Transverse colon (tissue), 4 donors: ENCODE data around the gene IDNK. TPM values are rescaled to one million over a fixed set of nuclear protein-coding genes. Genes with fewer than 3 reads are reported as not detected.
A peak's percentile ranks its signal among the peaks of the same experiment; 100 is the strongest.

Experiments used
- DNase-seq: peaks from one replicate; pipeline ENCODE4 v3.0.0-alpha.2; 2019
- H3K27ac ChIP-seq, 4 donors: fragments of 200-600 bp; sonication (generic); 2 replicates each; pipeline ENCODE4 v1.5.1; 2016 to 2018; ENCODE audit warnings: inconsistent platforms in 4 of 4
- H3K27me3 ChIP-seq: fragments of 200-600 bp; sonication (generic); 2 replicates; pipeline ENCODE4 v1.5.1; 2017; ENCODE audit warnings: inconsistent platforms
- H3K36me3 ChIP-seq, 4 donors: fragments of 200-600 bp; sonication (generic); 2 replicates each; pipeline ENCODE4 v1.5.1; 2017 to 2019; ENCODE audit warnings: inconsistent platforms in 4 of 4
- H3K4me1 ChIP-seq, 4 donors: fragments of 200-600 bp; sonication (generic); 2 replicates each; pipeline ENCODE4 v1.5.1; 2017 to 2020; ENCODE audit warnings: inconsistent platforms in 4 of 4
- H3K4me3 ChIP-seq, 4 donors: fragments of 200-600 bp; sonication (generic); 1 replicate in 1 of 4; 2 replicates in 3 of 4; pipeline versions ENCODE4 v1.5.1 to v1.6.1; 2017 to 2019; ENCODE audit warnings: inconsistent platforms in 4 of 4
- H3K9me3 ChIP-seq, 2 donors: fragments of 200-600 bp; sonication (generic); 2 replicates each; pipeline ENCODE4 v1.5.1; 2017 to 2019; ENCODE audit warnings: inconsistent platforms in 2 of 2
- CTCF ChIP-seq, 5 experiments: fragments of 200-600 bp in 3 of 5; fragments of 450-650 bp in 2 of 5; sonication (generic) in 3 of 5; IDR thresholded peaks; 1 replicate in 2 of 5; 2 replicates in 3 of 5; pipeline ENCODE4 v1.5.1; 2016 to 2017; ENCODE audit warnings: antibody characterized with exemption in 5 of 5, inconsistent platforms in 3 of 5, mild to moderate bottlenecking in 2 of 5, moderate library complexity in 1 of 5
- EP300 ChIP-seq: sonication (generic); formaldehyde crosslinking; IDR thresholded peaks from one replicate; pipeline ENCODE4 v1.6.1; 2017; ENCODE audit warnings: antibody characterized with exemption, low read depth
- POLR2A ChIP-seq: fragments of 450-650 bp; IDR thresholded peaks from one replicate; pipeline ENCODE4 v1.6.1; 2016; ENCODE audit warnings: antibody characterized with exemption, mild to moderate bottlenecking, moderate library complexity
- POLR2AphosphoS5 ChIP-seq, 3 donors: sonication (generic); formaldehyde crosslinking; IDR thresholded peaks; one replicate each; pipeline ENCODE4 v1.6.1; 2016; ENCODE audit warnings: antibody characterized with exemption in 3 of 3
- WGBS, 2 donors: methylation state at CpG; one replicate each; pipeline ENCODE4 v1.1.5; 2018; ENCODE audit warnings: low coverage in 1 of 2; 5-methylcytosine and 5-hydroxymethylcytosine counted together
- in situ Hi-C, 4 donors: fragments of 200-750 bp; cut with MboI; loops; one replicate each; pipeline versions ENCODE4 v1.15.0 to v1.15.1; 2017; ENCODE audit warnings: low sequenced_read_pairs in 3 of 4, low pct_ligation_motif_present in 1 of 4, low pct_unique_long_range_greater_than_20kb in 1 of 4
- intact Hi-C: fragments of 100-400 bp; cut with DNase I; formaldehyde crosslinking; loops from one replicate; pipeline ENCODE4 v1.15.1; 2023; ENCODE audit warnings: low total_unique reads
- total RNA-seq, 4 donors: library from RNA; depleted of rRNA; stranded (reverse); fragments of >200 nt; gene quantifications; one replicate each; pipeline ENCODE4 v1.1.0, GENCODE V29; 2016

Gene IDNK
- total RNA-seq, result 10 to 100 TPM in 1 of 4 donors, 1 to 10 TPM in 1, not detected in 2; 4.6 to 18.7 TPM

- peak; percentile 47 for TF ChIP-seq POLR2A
- TF ChIP-seq POLR2AphosphoS5 (IDR thresholded peaks at IDR 0.05), result peak in 1 of 3 donors; percentile 16
- TF ChIP-seq EP300, result no peak
- no peak for TF ChIP-seq CTCF (IDR thresholded peaks at IDR 0.05)
- Histone ChIP-seq H3K4me3 (peak within 1 kb of the TSS; percentile 63 to 82 (median 76)), H3K27me3 (no peaks in the 10 kb centered on the region), H3K9me3 (no peaks in the 10 kb centered on the region), H3K4me1 (peaks cover 0 to 28% (median 17%) of the 10 kb centered on the region in 4 donors), H3K27ac (peak within 1 kb of the TSS; percentile 90 to 94 (median 92)), H3K36me3 (peaks cover 0 to 5% (median 0%) of the 10 kb centered on the region in 4 donors)
- 1% methylated on average over 32 of the region's 79 CpGs; no CpG with 5 or more reads in 1 of the 2 donors for WGBS, 2 donors
- DNase-seq, result peak; percentile 48
- intact Hi-C loops, result no loop called here
- in situ Hi-C loops, result loop anchor here in 3 of 4 donors (10.0 to 25.0 kb wide), 3 partner anchors 289 to 689 kb away; partner anchors contain the start of gene KIF27 (in 2 of the 3)
These were observed at the start of gene IDNK for GRCh38 chr9:83622939-83623678. TSS of gene IDNK (plus strand) at chr9:83623143. CDS start at chr9:83623172, 29 bp downstream.

GRCh38 chr9:83574482-83574881 is 48.5 kb upstream of the IDNK start:
- Histone ChIP-seq H3K27ac (no peak overlapping the region), H3K36me3 (no peaks in the 10 kb centered on the region), H3K27me3 (no peaks in the 10 kb centered on the region), H3K4me1 (no peaks in the 10 kb centered on the region), H3K9me3 (peaks cover 7 to 9% of the 10 kb centered on the region in 2 donors), H3K4me3 (no peak overlapping the region)
- no peak for TF ChIP-seq POLR2AphosphoS5 (IDR thresholded peaks at IDR 0.05)
- TF ChIP-seq EP300, result no peak
- TF ChIP-seq CTCF (IDR thresholded peaks at IDR 0.05), result no peak
- no peak for TF ChIP-seq POLR2A
- 75% methylated on average over 1 of the region's 1 CpG; no CpG with 5 or more reads in 1 of the 2 donors for WGBS, 2 donors
- in situ Hi-C loops (no loop called here), intact Hi-C loops (no loop called here)
- DNase-seq, result no peak

- peaks cover 7 to 9% of the 10 kb centered on the region in 2 donors for H3K9me3 ChIP-seq
- no peak overlapping the region for H3K27ac ChIP-seq
- intact Hi-C loops (no loop called here), in situ Hi-C loops (loop anchor here in 1 of 4 donors (25.0 kb wide), 1 partner anchor 370 kb away; no protein-coding TSS in a partner anchor)
- no peaks in the 10 kb centered on the region for H3K36me3 ChIP-seq
- no peaks in the 10 kb centered on the region for H3K27me3 ChIP-seq
- 30 to 78% methylated on average over 1 of the region's 1 CpG for WGBS, 2 donors
- no peak for DNase-seq
- no peaks in the 10 kb centered on the region for H3K4me1 ChIP-seq
- no peak overlapping the region for H3K4me3 ChIP-seq
- TF ChIP-seq POLR2AphosphoS5 (IDR thresholded peaks at IDR 0.05) (no peak), EP300 (no peak), POLR2A (no peak), CTCF (IDR thresholded peaks at IDR 0.05) (no peak)
These were observed 40.9 kb upstream of the IDNK start for GRCh38 chr9:83582029-83582428.

- H3K4me1 ChIP-seq, result no peaks in the 10 kb centered on the region
- WGBS, 2 donors, result 19 to 68% methylated on average over 2 to 6 of the region's 6 CpGs
- no peak overlapping the region for H3K4me3 ChIP-seq
- DNase-seq, result peak; percentile 27
- in situ Hi-C loops, result loop anchor here in 1 of 4 donors (25.0 kb wide), 1 partner anchor 371 kb away; no protein-coding TSS in a partner anchor
- H3K36me3 ChIP-seq, result no peaks in the 10 kb centered on the region
- no peak overlapping the region for H3K27ac ChIP-seq
- H3K9me3 ChIP-seq, result peaks cover 3 to 4% of the 10 kb centered on the region in 2 donors
- intact Hi-C loops, result no loop called here
- TF ChIP-seq CTCF (IDR thresholded peaks at IDR 0.05) (peak; percentile 51 to 70 (median 62)), POLR2A (no peak), EP300 (no peak), POLR2AphosphoS5 (IDR thresholded peaks at IDR 0.05) (no peak)
- no peaks in the 10 kb centered on the region for H3K27me3 ChIP-seq
These were observed 39.6 kb upstream of the IDNK start for GRCh38 chr9:83583151-83584014.
